ENCODE measurements around the gene HES7.

The HES7 gene

DNA sequence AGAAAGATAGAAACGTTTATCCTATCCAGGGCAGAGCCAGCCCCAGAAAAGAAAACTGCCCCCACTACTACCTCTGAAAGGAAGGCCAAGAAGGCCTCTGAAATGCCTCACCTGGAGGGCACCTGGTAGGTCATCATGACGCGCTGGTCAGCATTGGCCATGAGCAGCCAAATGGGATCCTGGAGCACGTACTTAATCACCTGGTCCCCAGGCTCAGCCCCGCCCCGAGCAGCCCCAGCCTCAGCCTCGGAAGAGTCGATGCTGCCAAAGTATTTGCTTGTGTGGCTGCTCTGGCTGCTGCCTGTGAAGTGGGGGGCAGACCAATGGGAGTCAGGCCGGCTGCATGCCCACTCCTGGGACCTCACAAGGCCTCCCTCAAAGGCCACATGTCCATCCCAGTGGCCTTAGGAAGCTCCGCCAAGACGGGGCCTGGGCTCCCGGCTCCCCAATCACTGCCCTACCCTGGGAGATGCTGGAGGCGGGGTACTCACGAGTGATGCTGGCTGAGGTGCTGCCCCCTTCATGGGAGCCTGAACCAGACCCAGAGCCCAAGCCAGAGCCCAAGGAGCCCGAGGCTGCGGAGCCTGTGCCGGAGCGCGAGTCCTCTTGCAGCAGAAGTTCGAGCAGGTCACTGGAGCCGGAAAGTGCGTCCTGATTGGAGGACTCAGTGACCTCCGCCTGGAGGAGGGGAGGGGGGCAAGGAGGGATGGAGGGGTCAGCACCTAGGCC, 18.4 kb upstream of the HES7 start:
- Histone ChIP-seq H3K79me2 (ENCODE audit: insufficient read depth, low read length) (no peaks in the 10 kb centered on the region), H3K9ac (ENCODE audit: low read depth, low read length) (no peak overlapping the region), H3K36me3 (ENCODE audit: insufficient read depth, low read length) (peaks cover 68% of the 10 kb centered on the region), H3K27me3 (ENCODE audit: insufficient read depth, low read length, poor library complexity) (no peaks in the 10 kb centered on the region), H3K4me2 (ENCODE audit: insufficient read depth, low read length) (no peak overlapping the region), H3K9me3 (ENCODE audit: insufficient read depth, low read length, severe bottlenecking) (no peaks in the 10 kb centered on the region), H2AFZ (ENCODE audit: low read depth, low read length) (no peak overlapping the region), H3K4me1 (ENCODE audit: insufficient read depth, low read length) (peaks cover 26% of the 10 kb centered on the region), H3K4me3 (ENCODE audit: low read depth in 1 of 2, low read length in 2 of 2) (no peak overlapping the region), H4K20me1 (ENCODE audit: insufficient read depth, low read length) (peaks cover 3% of the 10 kb centered on the region; the same call in 1 of the 2 replicates), H3K27ac (ENCODE audit: low read length) (no peak overlapping the region)
- TF ChIP-seq EZH2 (IDR thresholded peaks at IDR 0.05; ENCODE audit: borderline replicate concordance, low read depth, low read length, severe bottlenecking), result no peak
- no peak for TF ChIP-seq CTCF (IDR thresholded peaks at IDR 0.05; ENCODE audit: borderline replicate concordance, extremely low read depth, low read length, poor library complexity, severe bottlenecking)
- ATAC-seq (ENCODE audit: insufficient read depth, low read depth), result no peak
- no peak for DNase-seq

DNA sequence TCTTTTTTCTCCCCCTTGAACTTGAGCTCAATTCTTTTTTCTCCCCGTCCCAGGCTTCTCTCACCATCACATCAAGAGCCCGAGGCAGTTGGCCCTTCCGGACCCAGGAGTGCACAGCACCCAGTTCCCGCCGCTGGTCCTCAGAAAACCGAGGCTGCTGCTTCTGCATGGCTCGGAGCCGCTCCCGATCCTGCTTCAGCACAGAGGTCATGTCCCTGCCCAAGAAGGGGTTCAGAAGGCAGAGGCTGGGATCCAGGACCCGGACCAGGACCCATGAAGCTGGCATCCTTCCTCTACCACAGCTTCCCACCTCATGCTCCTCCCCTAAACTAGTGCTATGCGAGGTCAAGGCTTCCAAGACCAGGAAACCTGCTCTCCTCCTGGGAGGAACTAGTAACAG, 17.8 kb upstream of the HES7 start:
- Histone ChIP-seq H3K27ac (ENCODE audit: low read length) (no peak overlapping the region), H2AFZ (ENCODE audit: low read depth, low read length) (no peak overlapping the region), H3K36me3 (ENCODE audit: insufficient read depth, low read length) (peaks cover 63% of the 10 kb centered on the region), H3K4me2 (ENCODE audit: insufficient read depth, low read length) (no peak overlapping the region), H3K79me2 (ENCODE audit: insufficient read depth, low read length) (no peaks in the 10 kb centered on the region), H3K27me3 (ENCODE audit: insufficient read depth, low read length, poor library complexity) (no peaks in the 10 kb centered on the region), H4K20me1 (ENCODE audit: insufficient read depth, low read length) (peaks cover 3% of the 10 kb centered on the region; the same call in 1 of the 2 replicates), H3K4me3 (ENCODE audit: low read depth in 1 of 2, low read length in 2 of 2) (no peak overlapping the region), H3K9ac (ENCODE audit: low read depth, low read length) (no peak overlapping the region), H3K9me3 (ENCODE audit: insufficient read depth, low read length, severe bottlenecking) (no peaks in the 10 kb centered on the region), H3K4me1 (ENCODE audit: insufficient read depth, low read length) (peaks cover 29% of the 10 kb centered on the region)
- TF ChIP-seq EZH2 (IDR thresholded peaks at IDR 0.05; ENCODE audit: borderline replicate concordance, low read depth, low read length, severe bottlenecking), result no peak
- TF ChIP-seq CTCF (IDR thresholded peaks at IDR 0.05; ENCODE audit: borderline replicate concordance, extremely low read depth, low read length, poor library complexity, severe bottlenecking), result no peak
- ATAC-seq (ENCODE audit: insufficient read depth, low read depth), result no peak
- DNase-seq, result no peak

DNA sequence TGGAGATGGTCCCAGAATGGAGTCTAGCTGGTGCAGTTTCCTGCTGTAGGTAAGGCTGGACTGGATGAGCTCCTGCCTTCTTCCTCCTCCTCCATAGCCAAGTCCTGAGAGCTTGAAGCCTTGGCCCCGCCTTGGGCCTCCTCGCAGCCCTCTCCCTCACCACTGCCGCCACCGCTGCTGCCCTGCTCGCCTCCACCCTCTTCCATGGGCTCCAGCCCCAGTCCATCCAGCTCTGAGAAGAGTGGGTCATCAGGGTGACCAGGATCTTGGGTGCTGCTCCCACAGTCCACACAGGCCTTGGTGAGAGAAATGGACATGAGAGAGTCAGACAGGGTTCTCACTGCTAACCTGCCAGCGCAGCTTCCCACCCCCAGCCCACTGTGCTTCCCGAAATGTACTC, 17.1 kb upstream of the HES7 start:
- DNase-seq, result no peak
- H2AFZ ChIP-seq (ENCODE audit: low read depth, low read length), result no peak overlapping the region
- H3K79me2 ChIP-seq (ENCODE audit: insufficient read depth, low read length), result no peaks in the 10 kb centered on the region
- ATAC-seq (ENCODE audit: insufficient read depth, low read depth), result no peak
- H3K4me1 ChIP-seq (ENCODE audit: insufficient read depth, low read length), result peaks cover 29% of the 10 kb centered on the region
- H3K4me2 ChIP-seq (ENCODE audit: insufficient read depth, low read length), result no peak overlapping the region
- H3K27ac ChIP-seq (ENCODE audit: low read length), result no peak overlapping the region
- H3K9me3 ChIP-seq (ENCODE audit: insufficient read depth, low read length, severe bottlenecking), result no peaks in the 10 kb centered on the region
- H3K4me3 ChIP-seq (ENCODE audit: low read depth in 1 of 2, low read length in 2 of 2), result no peak overlapping the region
- H3K9ac ChIP-seq (ENCODE audit: low read depth, low read length), result no peak overlapping the region
- no peak for TF ChIP-seq CTCF (IDR thresholded peaks at IDR 0.05; ENCODE audit: borderline replicate concordance, extremely low read depth, low read length, poor library complexity, severe bottlenecking)
- H4K20me1 ChIP-seq (ENCODE audit: insufficient read depth, low read length), result peaks cover 3% of the 10 kb centered on the region; the same call in 1 of the 2 replicates
- H3K36me3 ChIP-seq (ENCODE audit: insufficient read depth, low read length), result peaks cover 56% of the 10 kb centered on the region
- H3K27me3 ChIP-seq (ENCODE audit: insufficient read depth, low read length, poor library complexity), result no peaks in the 10 kb centered on the region
